SW480 (cell line): Measurements from ENCODE around the gene UAP1L1.
A peak's percentile ranks its signal among the peaks of the same experiment; 100 is the strongest.
"Not testable (repeated sequence)": the region's sequence is repeated elsewhere in the genome, so short reads cannot be mapped to it uniquely, and the experiment has no call there.

Source experiments
- DNase-seq: peaks from one replicate; pipeline ENCODE4 v3.0.0-alpha.2; 2016; ENCODE audit warnings: low spot score

UAP1L1 gene

GRCh38 chr9:137077010-137077747, at the start of gene UAP1L1:
TSS of gene UAP1L1 (plus strand) at chr9:137077517. CDS start at chr9:137077533, 16 bp downstream.
- DNase-seq: peak; percentile 48

GRCh38 chr9:137028263-137029057, 48.9 kb upstream of the UAP1L1 start:
- peak; percentile 68 for DNase-seq

- DNase-seq: peak; percentile 63
Observed at GRCh38 chr9:137029058-137029936, 48.0 kb upstream of the UAP1L1 start.

- no peak for DNase-seq
Observed at GRCh38 chr9:137030006-137030405, 47.3 kb upstream of the UAP1L1 start.

GRCh38 chr9:137030538-137031527, 46.5 kb upstream of the UAP1L1 start:
- DNase-seq: no peak

- no peak for DNase-seq
Observed at GRCh38 chr9:137031904-137032640, 45.2 kb upstream of the UAP1L1 start, which contains the start of gene FUT7. TSS of gene FUT7 (minus strand) at chr9:137032088. CDS start at chr9:137031991, 97 bp downstream.

- DNase-seq: no peak
Observed at GRCh38 chr9:137032858-137033257, 44.5 kb upstream of the UAP1L1 start.

GRCh38 chr9:137033481-137033880, 43.8 kb upstream of the UAP1L1 start:
- DNase-seq: not testable (repeated sequence)

- peak; percentile 51 for DNase-seq
Observed at GRCh38 chr9:137034039-137034708, 43.1 kb upstream of the UAP1L1 start.

- peak; percentile 87 for DNase-seq
Observed at GRCh38 chr9:137034709-137035506, 42.4 kb upstream of the UAP1L1 start.

GRCh38 chr9:137035507-137035834, 41.8 kb upstream of the UAP1L1 start:
- no peak for DNase-seq

- no peak for DNase-seq
Observed at GRCh38 chr9:137035937-137036336, 41.4 kb upstream of the UAP1L1 start.

GRCh38 chr9:137037035-137037434, 40.3 kb upstream of the UAP1L1 start:
- no peak for DNase-seq

GRCh38 chr9:137037483-137037882, 39.8 kb upstream of the UAP1L1 start:
- DNase-seq: no peak

GRCh38 chr9:137038916-137039315, 38.4 kb upstream of the UAP1L1 start:
- DNase-seq: no peak

- no peak for DNase-seq
Observed at GRCh38 chr9:137039611-137040366, 37.5 kb upstream of the UAP1L1 start.

GRCh38 chr9:137040568-137040967, 36.7 kb upstream of the UAP1L1 start:
- no peak for DNase-seq

- DNase-seq: no peak
Observed at GRCh38 chr9:137041124-137041523, 36.2 kb upstream of the UAP1L1 start.
